ENCODE data around the gene CCDC200.
"Not testable (repeated sequence)": the region's sequence is repeated elsewhere in the genome, so short reads cannot be mapped to it uniquely, and the experiment has no call there.

The CCDC200 gene

GRCh38 chr17:43216369-43216761, 12.1 kb downstream of the CCDC200 start:
- DNase-seq (ENCODE audit: low spot score): no peak

- DNase-seq (ENCODE audit: low spot score): no peak
Measured at GRCh38 chr17:43215341-43215740, 13.1 kb downstream of the CCDC200 start.

GRCh38 chr17:43213545-43213944, 14.9 kb downstream of the CCDC200 start:
- DNase-seq (ENCODE audit: low spot score): peak; percentile 4

GRCh38 chr17:43212641-43213490, 15.6 kb downstream of the CCDC200 start:
- DNase-seq (ENCODE audit: low spot score): no peak

- peak; percentile 98 for DNase-seq (ENCODE audit: low spot score)
Measured at GRCh38 chr17:43211480-43212402, 16.7 kb downstream of the CCDC200 start, which contains the start of gene TMEM106A. TMEM106A (plus strand) TSS chr17:43211875; CDS start chr17:43213042, 1,167 bp downstream.

- no peak for DNase-seq (ENCODE audit: low spot score)
Measured at GRCh38 chr17:43211123-43211479, 17.3 kb downstream of the CCDC200 start.

- no peak for DNase-seq (ENCODE audit: low spot score)
Measured at GRCh38 chr17:43210576-43210975, 17.8 kb downstream of the CCDC200 start.

GRCh38 chr17:43203013-43203412, 25.4 kb downstream of the CCDC200 start:
- not testable (repeated sequence) for DNase-seq (ENCODE audit: low spot score)

GRCh38 chr17:43200127-43200526, 28.3 kb downstream of the CCDC200 start:
- DNase-seq (ENCODE audit: low spot score): no peak

GRCh38 chr17:43199633-43200032, 28.8 kb downstream of the CCDC200 start:
- DNase-seq (ENCODE audit: low spot score): no peak

GRCh38 chr17:43193251-43193650, 35.2 kb downstream of the CCDC200 start:
- DNase-seq (ENCODE audit: low spot score): no peak

GRCh38 chr17:43186656-43187055, 41.8 kb downstream of the CCDC200 start:
- not testable (repeated sequence) for DNase-seq (ENCODE audit: low spot score)

- no peak for DNase-seq (ENCODE audit: low spot score)
Measured at GRCh38 chr17:43183921-43184320, 44.5 kb downstream of the CCDC200 start.

GRCh38 chr17:43176119-43176570, 52.3 kb downstream of the CCDC200 start:
- no peak for DNase-seq (ENCODE audit: low spot score)

GRCh38 chr17:43175213-43176118, 53.0 kb downstream of the CCDC200 start:
- DNase-seq (ENCODE audit: low spot score): peak; percentile 34

GRCh38 chr17:43171586-43172487, 56.6 kb downstream of the CCDC200 start:
- peak; percentile 72 for DNase-seq (ENCODE audit: low spot score)

Measured in AG08395 (cell line).